ENCODE measurements around the gene SPEG. TPM values are rescaled to one million over a fixed set of nuclear protein-coding genes. Genes with fewer than 3 reads are reported as not detected.

SPEG gene
- total and polyA plus RNA-seq, 2 donors (not counting 3 experiments of a cell fraction or from before 2014, with no cell fraction given) = 0.84 to 3.5 TPM

GRCh38 chr2:219526320-219527075, 91.9 kb downstream of the SPEG start:
- no peaks in the 10 kb centered on the region for H3K4me1 ChIP-seq (ENCODE audit: control insufficient read depth, extremely low read depth, insufficient read depth, low read length)
- no TSS peak for BruUV-seq (replicated peaks)
- dilution Hi-C loops (cut with MboI; ENCODE audit: extremely low pct_ligation_motif_present, low sequenced_read_pairs) (no loop called here), intact Hi-C loops (cut with micrococcal nuclease) (no loop called here)
- H3K9me3 ChIP-seq (replicated peaks; ENCODE audit: control insufficient read depth, insufficient read depth, low read length) = no peaks in the 10 kb centered on the region
- H3K79me2 ChIP-seq (ENCODE audit: control insufficient read depth, insufficient read depth, low read length) = no peaks in the 10 kb centered on the region
- DNase-seq (ENCODE audit: low read depth, low spot score) (no peak), FAIRE-seq (no peak)
- CTCF ChIA-PET = interaction anchor here (0.9 to 12.6 kb wide), 10 partner anchors 9 to 124 kb away, joined by 4 to 731 read pairs (median 8); partner anchors contain the start of gene GMPPA
- H2AFZ ChIP-seq (ENCODE audit: low read depth, low read length) = no peak overlapping the region
- peaks cover 67 to 69% of the 10 kb centered on the region in 2 experiments for H3K27me3 ChIP-seq (ENCODE audit: control insufficient read depth in 2 of 2, insufficient read depth in 2 of 2, low read length in 2 of 2)
- no peaks in the 10 kb centered on the region for H4K20me1 ChIP-seq (replicated peaks; ENCODE audit: control insufficient read depth, extremely low read depth, insufficient read depth, low read length)
- H3K4me3 ChIP-seq (replicated peaks in 1 of 3; ENCODE audit: insufficient read depth in 1 of 3, low read depth in 1 of 3, low read length in 3 of 3) = no peak overlapping the region
- H3K36me3 ChIP-seq (ENCODE audit: control insufficient read depth in 2 of 2, extremely low read depth in 1 of 2, insufficient read depth in 2 of 2, low read length in 2 of 2) = no peaks in the 10 kb centered on the region
- no peak overlapping the region for H3K27ac ChIP-seq (ENCODE audit: insufficient read depth, low read depth, low read length)
- H3K9me1 ChIP-seq (replicated peaks; ENCODE audit: control insufficient read depth, extremely low read depth, insufficient read depth, low read length) = no peaks in the 10 kb centered on the region
- no peak overlapping the region for H3K4me2 ChIP-seq (ENCODE audit: insufficient read depth, low read length)
- POLR2A ChIA-PET = no interaction called here
- TF ChIP-seq POLR2AphosphoS5 (IDR thresholded peaks at IDR 0.05; ENCODE audit: insufficient read depth, low read depth, low read length) = no peak
- no peak for TF ChIP-seq MAX (IDR thresholded peaks at IDR 0.05; ENCODE audit: insufficient read depth, insufficient read length)
- no peak for TF ChIP-seq JUN (IDR thresholded peaks at IDR 0.05; ENCODE audit: borderline replicate concordance, insufficient read depth, insufficient read length, low read depth)
- no peak for TF ChIP-seq POLR2A (IDR thresholded peaks at IDR 0.05; ENCODE audit: low read depth, low read length)
- no peak for TF ChIP-seq MYC (IDR thresholded peaks at IDR 0.05; ENCODE audit: low read depth, low read length)
- no peak for TF ChIP-seq FOS (IDR thresholded peaks at IDR 0.05; ENCODE audit: borderline replicate concordance, insufficient read depth, low read length)
- H3K9ac ChIP-seq (replicated peaks; ENCODE audit: extremely low read depth, insufficient read depth, low read length) = no peak overlapping the region

GRCh38 chr2:219527076-219527394, 92.4 kb downstream of the SPEG start:
- H3K27me3 ChIP-seq (ENCODE audit: control insufficient read depth in 2 of 2, insufficient read depth in 2 of 2, low read length in 2 of 2) = peaks cover 61 to 63% of the 10 kb centered on the region in 2 experiments
- TF ChIP-seq POLR2A (IDR thresholded peaks at IDR 0.05; ENCODE audit: low read depth, low read length) = no peak
- no peak for TF ChIP-seq EZH2 (IDR thresholded peaks at IDR 0.05; ENCODE audit: borderline replicate concordance, low read depth, low read length, severe bottlenecking)
- H3K27ac ChIP-seq (ENCODE audit: insufficient read depth, low read depth, low read length) = no peak overlapping the region
- H3K9ac ChIP-seq (replicated peaks; ENCODE audit: extremely low read depth, insufficient read depth, low read length) = no peak overlapping the region
- H3K36me3 ChIP-seq (ENCODE audit: control insufficient read depth in 2 of 2, extremely low read depth in 1 of 2, insufficient read depth in 2 of 2, low read length in 2 of 2) = no peaks in the 10 kb centered on the region
- H3K4me2 ChIP-seq (ENCODE audit: insufficient read depth, low read length) = no peak overlapping the region
- DNase-seq (ENCODE audit: low read depth, low spot score) = no peak
- H3K4me3 ChIP-seq (replicated peaks in 1 of 3; ENCODE audit: insufficient read depth in 1 of 3, low read depth in 1 of 3, low read length in 3 of 3) = no peak overlapping the region
- CTCF ChIA-PET = interaction anchor here (1.3 to 12.6 kb wide), 9 partner anchors 9 to 497 kb away, joined by 3 to 731 read pairs (median 52); partner anchors contain the start of gene GMPPA
- intact Hi-C loops (cut with micrococcal nuclease) (no loop called here), dilution Hi-C loops (cut with MboI; ENCODE audit: extremely low pct_ligation_motif_present, low sequenced_read_pairs) (no loop called here)
- no peaks in the 10 kb centered on the region for H4K20me1 ChIP-seq (replicated peaks; ENCODE audit: control insufficient read depth, extremely low read depth, insufficient read depth, low read length)
- POLR2A ChIA-PET = no interaction called here
- H3K79me2 ChIP-seq (ENCODE audit: control insufficient read depth, insufficient read depth, low read length) = no peaks in the 10 kb centered on the region
- no peaks in the 10 kb centered on the region for H3K9me3 ChIP-seq (replicated peaks; ENCODE audit: control insufficient read depth, insufficient read depth, low read length)
- no peaks in the 10 kb centered on the region for H3K9me1 ChIP-seq (replicated peaks; ENCODE audit: control insufficient read depth, extremely low read depth, insufficient read depth, low read length)
- FAIRE-seq = no peak
- BruUV-seq (replicated peaks) = no TSS peak
- H2AFZ ChIP-seq (ENCODE audit: low read depth, low read length) = no peak overlapping the region
- H3K4me1 ChIP-seq (ENCODE audit: control insufficient read depth, extremely low read depth, insufficient read depth, low read length) = no peaks in the 10 kb centered on the region
